ENCODE data around the gene ZNF426. TPM values are rescaled to one million over a fixed set of nuclear protein-coding genes. Genes with fewer than 3 reads are reported as not detected.

The ZNF426 gene
- total and polyA plus RNA-seq, 4 experiments from 2014 or later, result 11.7 to 18.2 (median 17.4) TPM

DNA sequence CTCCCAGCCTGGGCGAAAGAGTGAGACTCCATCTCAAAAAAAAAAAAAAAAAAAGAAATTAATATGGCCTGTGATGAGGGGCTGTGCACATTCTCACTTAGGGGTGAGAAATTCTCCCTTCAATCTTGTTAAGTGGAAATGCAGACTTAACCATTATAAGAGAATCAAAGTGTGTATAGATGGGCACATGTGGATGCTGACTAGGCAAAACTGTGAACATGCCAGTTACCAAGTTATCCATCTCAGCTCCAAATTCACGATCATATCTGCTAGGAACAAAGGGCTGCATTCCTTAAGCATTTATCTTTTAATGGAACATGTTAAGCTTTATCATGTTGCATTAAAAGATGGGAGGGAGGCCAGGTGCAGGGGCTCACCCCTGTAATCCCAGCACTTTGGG, 44.3 kb downstream of the ZNF426 start:
- no peaks in the 10 kb centered on the region for H3K36me3 ChIP-seq (ENCODE audit: insufficient read depth, low read length)
- Mint-ChIP-seq H3K9me3 (peaks cover 0 to 68% (median 54%) of the 10 kb centered on the region in 8 donors), H3K4me3 (no peak overlapping the region), H3K27ac (no peak overlapping the region), H3K4me1 (peaks cover 0 to 12% (median under 1%) of the 10 kb centered on the region in 4 donors), H3K27me3 (peaks cover 0 to 2% of the 10 kb centered on the region in 2 donors), H3K36me3 (peaks cover 3 to 10% of the 10 kb centered on the region in 2 donors)
- no peak overlapping the region for H3K27ac ChIP-seq (ENCODE audit: low read depth, low read length)
- POLR2A ChIA-PET (ENCODE audit: partially characterized antibody), result no interaction called here
- no peak overlapping the region for H3K4me3 ChIP-seq (ENCODE audit: low read length in 2 of 2)
- H3K27me3 ChIP-seq (ENCODE audit: insufficient read depth, low read length), result no peaks in the 10 kb centered on the region
- intact Hi-C loops (cut with micrococcal nuclease), result no loop called here
- H3K4me1 ChIP-seq (ENCODE audit: insufficient read depth, low read length), result no peaks in the 10 kb centered on the region
- peaks cover 0 to 8% of the 10 kb centered on the region in 2 donors for H3K9me3 ChIP-seq (ENCODE audit: control insufficient read depth in 1 of 2, low read length in 2 of 2)
- CTCF ChIA-PET (ENCODE audit: partially characterized antibody), result no interaction called here
- no peak for DNase-seq

GRCh38 chr19:9487016-9487415, 51.4 kb downstream of the ZNF426 start:
- intact Hi-C loops (cut with micrococcal nuclease), result no loop called here
- ChIA-PET POLR2A (ENCODE audit: partially characterized antibody) (no interaction called here), CTCF (ENCODE audit: partially characterized antibody) (no interaction called here)
- no peak overlapping the region for H3K4me3 ChIP-seq (ENCODE audit: low read length in 2 of 2)
- no peak overlapping the region for H3K27ac ChIP-seq (ENCODE audit: low read depth, low read length)
- H3K36me3 Mint-ChIP-seq, result peaks cover 3 to 12% of the 10 kb centered on the region in 2 donors
- H3K4me1 Mint-ChIP-seq, result no peaks in the 10 kb centered on the region
- no peaks in the 10 kb centered on the region for H3K27me3 ChIP-seq (ENCODE audit: insufficient read depth, low read length)
- H3K9me3 Mint-ChIP-seq, result peaks cover 7 to 78% (median 59%) of the 10 kb centered on the region in 8 donors
- peaks cover 0 to 20% of the 10 kb centered on the region in 2 donors for H3K9me3 ChIP-seq (ENCODE audit: control insufficient read depth in 1 of 2, low read length in 2 of 2)
- no peaks in the 10 kb centered on the region for H3K36me3 ChIP-seq (ENCODE audit: insufficient read depth, low read length)
- no peaks in the 10 kb centered on the region for H3K4me1 ChIP-seq (ENCODE audit: insufficient read depth, low read length)
- no peak overlapping the region for H3K27ac Mint-ChIP-seq
- no peaks in the 10 kb centered on the region for H3K27me3 Mint-ChIP-seq
- no peak overlapping the region for H3K4me3 Mint-ChIP-seq
- no peak for DNase-seq

DNA sequence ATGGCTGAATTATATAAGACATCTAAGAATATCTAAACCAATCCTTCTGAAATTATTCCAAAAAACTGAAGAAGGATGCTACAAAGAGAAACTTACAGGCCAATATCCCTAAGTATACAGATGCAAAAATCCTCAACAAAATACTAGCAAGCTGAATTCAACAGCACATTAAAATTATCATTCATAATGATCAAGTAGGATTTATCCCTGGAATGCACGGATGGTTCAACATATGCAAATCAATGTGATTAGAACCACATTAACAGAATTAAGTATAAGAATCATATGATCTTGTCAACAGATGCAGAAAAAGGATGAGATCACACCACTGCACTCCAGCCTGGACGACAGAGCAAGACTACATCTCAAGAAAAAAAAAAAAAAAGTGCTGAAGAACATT, 53.3 kb downstream of the ZNF426 start:
- H3K9me3 Mint-ChIP-seq, result peaks cover 7 to 85% (median 62%) of the 10 kb centered on the region in 8 donors
- intact Hi-C loops (cut with micrococcal nuclease), result no loop called here
- no peaks in the 10 kb centered on the region for H3K27me3 Mint-ChIP-seq
- peaks cover 3 to 13% of the 10 kb centered on the region in 2 donors for H3K36me3 Mint-ChIP-seq
- ChIA-PET CTCF (ENCODE audit: partially characterized antibody) (no interaction called here), POLR2A (ENCODE audit: partially characterized antibody) (no interaction called here)
- peaks cover 0 to 20% of the 10 kb centered on the region in 2 donors for H3K9me3 ChIP-seq (ENCODE audit: control insufficient read depth in 1 of 2, low read length in 2 of 2)
- H3K27ac ChIP-seq (ENCODE audit: low read depth, low read length), result no peak overlapping the region
- no peaks in the 10 kb centered on the region for H3K27me3 ChIP-seq (ENCODE audit: insufficient read depth, low read length)
- H3K4me3 Mint-ChIP-seq, result no peak overlapping the region
- no peaks in the 10 kb centered on the region for H3K36me3 ChIP-seq (ENCODE audit: insufficient read depth, low read length)
- H3K4me1 ChIP-seq (ENCODE audit: insufficient read depth, low read length), result no peaks in the 10 kb centered on the region
- no peak for DNase-seq
- no peak overlapping the region for H3K27ac Mint-ChIP-seq
- H3K4me3 ChIP-seq (ENCODE audit: low read length in 2 of 2), result no peak overlapping the region
- no peaks in the 10 kb centered on the region for H3K4me1 Mint-ChIP-seq

- Histone ChIP-seq H3K36me3 (ENCODE audit: insufficient read depth, low read length) (no peaks in the 10 kb centered on the region), H3K9me3 (ENCODE audit: control insufficient read depth in 1 of 2, low read length in 2 of 2) (peaks cover 0 to 3% of the 10 kb centered on the region in 2 donors), H3K4me3 (ENCODE audit: low read length in 2 of 2) (no peak overlapping the region), H3K27ac (ENCODE audit: low read depth, low read length) (no peak overlapping the region), H3K4me1 (ENCODE audit: insufficient read depth, low read length) (no peaks in the 10 kb centered on the region), H3K27me3 (ENCODE audit: insufficient read depth, low read length) (no peaks in the 10 kb centered on the region)
- Mint-ChIP-seq H3K27me3 (no peaks in the 10 kb centered on the region), H3K4me1 (no peaks in the 10 kb centered on the region), H3K27ac (no peak overlapping the region), H3K36me3 (peaks cover 0 to 14% of the 10 kb centered on the region in 2 donors), H3K4me3 (no peak overlapping the region), H3K9me3 (peaks cover 8 to 90% (median 59%) of the 10 kb centered on the region in 8 donors)
- ChIA-PET POLR2A (ENCODE audit: partially characterized antibody) (no interaction called here), CTCF (ENCODE audit: partially characterized antibody) (no interaction called here)
- DNase-seq, result no peak
- intact Hi-C loops (cut with micrococcal nuclease), result no loop called here
These were observed 63.5 kb downstream of the ZNF426 start for GRCh38 chr19:9474975-9475374.

Other genes starting within 250 kb of the ZNF426 start
- gene ZNF699, start 228.8 kb downstream of the ZNF426 start, total RNA-seq, result 10 to 100 TPM; 20.9 to 22.1 TPM
- 10 to 100 TPM; 10.9 to 11.1 TPM for gene ZNF699, start 228.8 kb downstream of the ZNF426 start, polyA plus RNA-seq
- 10 to 100 TPM; 47.4 to 53.5 TPM for gene ZNF559, start 214.5 kb downstream of the ZNF426 start, total RNA-seq
- gene ZNF559, start 214.5 kb downstream of the ZNF426 start, polyA plus RNA-seq, result 10 to 100 TPM; 30.1 to 38.5 TPM
- gene ZNF177, start 175.6 kb downstream of the ZNF426 start, total RNA-seq, result 1 to 10 TPM; 1.7 to 3.6 TPM
- under 1 TPM; 0.31 to 0.77 TPM for gene ZNF177, start 175.6 kb downstream of the ZNF426 start, polyA plus RNA-seq
- 10 to 100 TPM; 73.4 to 76.4 TPM for gene ZNF266, start 103.1 kb downstream of the ZNF426 start, total RNA-seq
- gene ZNF266, start 103.1 kb downstream of the ZNF426 start, polyA plus RNA-seq, result 10 to 100 TPM; 13.4 to 17.4 TPM
- not detected for gene ZNF560, start 40.0 kb downstream of the ZNF426 start, total RNA-seq
- not detected for gene ZNF560, start 40.0 kb downstream of the ZNF426 start, polyA plus RNA-seq
- 10 to 100 TPM; 47.2 to 53.0 TPM for gene ZNF121, start 45.9 kb upstream of the ZNF426 start, total RNA-seq
- gene ZNF121, start 45.9 kb upstream of the ZNF426 start, polyA plus RNA-seq, result 1 to 10 TPM; 2.1 to 4.2 TPM
- 10 to 100 TPM; 67.2 to 75.8 TPM for gene ZNF561, start 82.6 kb upstream of the ZNF426 start, total RNA-seq
- gene ZNF561, start 82.6 kb upstream of the ZNF426 start, polyA plus RNA-seq, result 10 to 100 TPM; 12.5 to 17.4 TPM
- gene ZNF562, start 136.5 kb upstream of the ZNF426 start, total RNA-seq, result 10 to 100 TPM; 21.2 to 23.2 TPM
- 1 to 10 TPM; 1.2 to 3.9 TPM for gene ZNF562, start 136.5 kb upstream of the ZNF426 start, polyA plus RNA-seq
- gene ZNF846, start 230.1 kb upstream of the ZNF426 start, total RNA-seq, result 10 to 100 TPM; 16.9 to 19.7 TPM
- gene ZNF846, start 230.1 kb upstream of the ZNF426 start, polyA plus RNA-seq, result 1 to 10 TPM; 4.0 to 5.4 TPM